ENCODE data around the gene KCNMA1.

KCNMA1 gene

GRCh38 chr10:77022671-77023070 lies 614.9 kb downstream of the KCNMA1 start:
- Histone ChIP-seq H3K9ac (ENCODE audit: low read depth, low read length) (no peak overlapping the region), H3K4me3 (ENCODE audit: low read depth, low read length) (no peak overlapping the region), H3K36me3 (ENCODE audit: control insufficient read depth, insufficient read depth, low read length) (no peaks in the 10 kb centered on the region), H3K4me1 (ENCODE audit: control insufficient read depth, insufficient read depth, low read length) (no peaks in the 10 kb centered on the region), H3K9me3 (ENCODE audit: control insufficient read depth, insufficient read depth, low read length) (no peaks in the 10 kb centered on the region), H3K27me3 (ENCODE audit: control insufficient read depth, insufficient read depth, low read length) (no peaks in the 10 kb centered on the region)

- Histone ChIP-seq H3K9ac (ENCODE audit: low read depth, low read length) (no peak overlapping the region), H3K4me1 (ENCODE audit: control insufficient read depth, insufficient read depth, low read length) (no peaks in the 10 kb centered on the region), H3K4me3 (ENCODE audit: low read depth, low read length) (no peak overlapping the region), H3K27me3 (ENCODE audit: control insufficient read depth, insufficient read depth, low read length) (no peaks in the 10 kb centered on the region), H3K36me3 (ENCODE audit: control insufficient read depth, insufficient read depth, low read length) (no peaks in the 10 kb centered on the region), H3K9me3 (ENCODE audit: control insufficient read depth, insufficient read depth, low read length) (no peaks in the 10 kb centered on the region)
These were observed 615.6 kb downstream of the KCNMA1 start for GRCh38 chr10:77021966-77022490.

- H3K4me1 ChIP-seq (ENCODE audit: control insufficient read depth, insufficient read depth, low read length): no peaks in the 10 kb centered on the region
- no peaks in the 10 kb centered on the region for H3K9me3 ChIP-seq (ENCODE audit: control insufficient read depth, insufficient read depth, low read length)
- no peaks in the 10 kb centered on the region for H3K36me3 ChIP-seq (ENCODE audit: control insufficient read depth, insufficient read depth, low read length)
- no peak overlapping the region for H3K9ac ChIP-seq (ENCODE audit: low read depth, low read length)
- H3K27me3 ChIP-seq (ENCODE audit: control insufficient read depth, insufficient read depth, low read length): no peaks in the 10 kb centered on the region
- H3K4me3 ChIP-seq (ENCODE audit: low read depth, low read length): no peak overlapping the region
These were observed 617.1 kb downstream of the KCNMA1 start for GRCh38 chr10:77020426-77021040.

- no peaks in the 10 kb centered on the region for H3K9me3 ChIP-seq (ENCODE audit: control insufficient read depth, insufficient read depth, low read length)
- no peak overlapping the region for H3K9ac ChIP-seq (ENCODE audit: low read depth, low read length)
- H3K36me3 ChIP-seq (ENCODE audit: control insufficient read depth, insufficient read depth, low read length): no peaks in the 10 kb centered on the region
- H3K4me1 ChIP-seq (ENCODE audit: control insufficient read depth, insufficient read depth, low read length): no peaks in the 10 kb centered on the region
- no peak overlapping the region for H3K4me3 ChIP-seq (ENCODE audit: low read depth, low read length)
- no peaks in the 10 kb centered on the region for H3K27me3 ChIP-seq (ENCODE audit: control insufficient read depth, insufficient read depth, low read length)
These were observed 620.8 kb downstream of the KCNMA1 start for GRCh38 chr10:77016855-77017254.

- Histone ChIP-seq H3K9ac (ENCODE audit: low read depth, low read length) (no peak overlapping the region), H3K4me3 (ENCODE audit: low read depth, low read length) (no peak overlapping the region), H3K36me3 (ENCODE audit: control insufficient read depth, insufficient read depth, low read length) (no peaks in the 10 kb centered on the region), H3K27me3 (ENCODE audit: control insufficient read depth, insufficient read depth, low read length) (no peaks in the 10 kb centered on the region), H3K9me3 (ENCODE audit: control insufficient read depth, insufficient read depth, low read length) (no peaks in the 10 kb centered on the region), H3K4me1 (ENCODE audit: control insufficient read depth, insufficient read depth, low read length) (no peaks in the 10 kb centered on the region)
These were observed 621.3 kb downstream of the KCNMA1 start for GRCh38 chr10:77016278-77016815.

GRCh38 chr10:77015360-77015759 lies 622.2 kb downstream of the KCNMA1 start:
- H3K9me3 ChIP-seq (ENCODE audit: control insufficient read depth, insufficient read depth, low read length): no peaks in the 10 kb centered on the region
- H3K36me3 ChIP-seq (ENCODE audit: control insufficient read depth, insufficient read depth, low read length): no peaks in the 10 kb centered on the region
- no peak overlapping the region for H3K4me3 ChIP-seq (ENCODE audit: low read depth, low read length)
- no peaks in the 10 kb centered on the region for H3K4me1 ChIP-seq (ENCODE audit: control insufficient read depth, insufficient read depth, low read length)
- H3K27me3 ChIP-seq (ENCODE audit: control insufficient read depth, insufficient read depth, low read length): no peaks in the 10 kb centered on the region
- no peak overlapping the region for H3K9ac ChIP-seq (ENCODE audit: low read depth, low read length)

- Histone ChIP-seq H3K4me3 (ENCODE audit: low read depth, low read length) (no peak overlapping the region), H3K9ac (ENCODE audit: low read depth, low read length) (no peak overlapping the region), H3K27me3 (ENCODE audit: control insufficient read depth, insufficient read depth, low read length) (no peaks in the 10 kb centered on the region), H3K4me1 (ENCODE audit: control insufficient read depth, insufficient read depth, low read length) (no peaks in the 10 kb centered on the region), H3K9me3 (ENCODE audit: control insufficient read depth, insufficient read depth, low read length) (no peaks in the 10 kb centered on the region), H3K36me3 (ENCODE audit: control insufficient read depth, insufficient read depth, low read length) (no peaks in the 10 kb centered on the region)
These were observed 624.7 kb downstream of the KCNMA1 start for GRCh38 chr10:77012812-77013500.

GRCh38 chr10:77011874-77012811 lies 625.5 kb downstream of the KCNMA1 start:
- Histone ChIP-seq H3K27me3 (ENCODE audit: control insufficient read depth, insufficient read depth, low read length) (no peaks in the 10 kb centered on the region), H3K36me3 (ENCODE audit: control insufficient read depth, insufficient read depth, low read length) (no peaks in the 10 kb centered on the region), H3K9ac (ENCODE audit: low read depth, low read length) (no peak overlapping the region), H3K4me1 (ENCODE audit: control insufficient read depth, insufficient read depth, low read length) (no peaks in the 10 kb centered on the region), H3K4me3 (ENCODE audit: low read depth, low read length) (no peak overlapping the region), H3K9me3 (ENCODE audit: control insufficient read depth, insufficient read depth, low read length) (no peaks in the 10 kb centered on the region)

GRCh38 chr10:77010430-77010829 lies 627.2 kb downstream of the KCNMA1 start:
- H3K9ac ChIP-seq (ENCODE audit: low read depth, low read length): no peak overlapping the region
- no peaks in the 10 kb centered on the region for H3K4me1 ChIP-seq (ENCODE audit: control insufficient read depth, insufficient read depth, low read length)
- H3K4me3 ChIP-seq (ENCODE audit: low read depth, low read length): no peak overlapping the region
- H3K9me3 ChIP-seq (ENCODE audit: control insufficient read depth, insufficient read depth, low read length): no peaks in the 10 kb centered on the region
- H3K27me3 ChIP-seq (ENCODE audit: control insufficient read depth, insufficient read depth, low read length): no peaks in the 10 kb centered on the region
- H3K36me3 ChIP-seq (ENCODE audit: control insufficient read depth, insufficient read depth, low read length): no peaks in the 10 kb centered on the region

GRCh38 chr10:77007834-77008233 lies 629.8 kb downstream of the KCNMA1 start:
- H3K9me3 ChIP-seq (ENCODE audit: control insufficient read depth, insufficient read depth, low read length): no peaks in the 10 kb centered on the region
- no peaks in the 10 kb centered on the region for H3K36me3 ChIP-seq (ENCODE audit: control insufficient read depth, insufficient read depth, low read length)
- no peak overlapping the region for H3K9ac ChIP-seq (ENCODE audit: low read depth, low read length)
- H3K4me3 ChIP-seq (ENCODE audit: low read depth, low read length): no peak overlapping the region
- H3K27me3 ChIP-seq (ENCODE audit: control insufficient read depth, insufficient read depth, low read length): no peaks in the 10 kb centered on the region
- H3K4me1 ChIP-seq (ENCODE audit: control insufficient read depth, insufficient read depth, low read length): no peaks in the 10 kb centered on the region

GRCh38 chr10:77006836-77007511 lies 630.6 kb downstream of the KCNMA1 start:
- no peak overlapping the region for H3K4me3 ChIP-seq (ENCODE audit: low read depth, low read length)
- H3K9ac ChIP-seq (ENCODE audit: low read depth, low read length): no peak overlapping the region
- no peaks in the 10 kb centered on the region for H3K36me3 ChIP-seq (ENCODE audit: control insufficient read depth, insufficient read depth, low read length)
- no peaks in the 10 kb centered on the region for H3K27me3 ChIP-seq (ENCODE audit: control insufficient read depth, insufficient read depth, low read length)
- H3K4me1 ChIP-seq (ENCODE audit: control insufficient read depth, insufficient read depth, low read length): no peaks in the 10 kb centered on the region
- no peaks in the 10 kb centered on the region for H3K9me3 ChIP-seq (ENCODE audit: control insufficient read depth, insufficient read depth, low read length)
